ENCODE data around the gene MAP7. TPM values are rescaled to one million over a fixed set of nuclear protein-coding genes. Genes with fewer than 3 reads are reported as not detected.

Gene MAP7
- total and polyA plus RNA-seq, 9 of the 15 experiments (the other 6 are each of a cell fraction or from before 2014, with no cell fraction given), result 0.76 to 7.7 (median 3.9) TPM

DNA sequence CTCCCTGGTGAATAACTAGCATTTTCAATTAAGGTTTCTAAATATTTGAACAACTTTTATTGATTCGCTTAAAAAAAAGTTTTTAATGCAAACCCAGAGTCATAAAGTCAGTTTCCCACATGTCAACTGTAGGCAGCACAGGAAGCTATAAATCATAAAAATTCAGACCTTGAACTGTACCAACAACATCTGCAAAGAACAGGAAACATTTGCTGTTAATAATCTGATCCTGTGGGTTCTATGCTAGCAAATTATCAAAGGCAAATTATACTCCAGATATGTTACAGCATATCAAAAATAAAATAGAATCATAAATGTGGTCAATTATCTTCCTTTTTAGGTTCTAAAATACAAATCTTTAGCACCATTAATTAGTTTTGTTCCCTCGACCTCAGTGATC lies 16.6 kb upstream of the MAP7 start (continued):
- TF ChIP-seq ZNF589 (CRISPR knock-in tag; IDR thresholded peaks at IDR 0.05; ENCODE audit: low read depth) (peak; percentile 81), NR2C2 (CRISPR knock-in tag; IDR thresholded peaks at IDR 0.05) (no peak), NR2C2 (tag; IDR thresholded peaks at IDR 0.05) (0 out of 2 replicates have a peak, but pooled peaks have one; percentile 8), MCM7 (IDR thresholded peaks at IDR 0.05) (no peak), CREBBP (IDR thresholded peaks at IDR 0.05; ENCODE audit: low read depth, low read length) (no peak), ZNF311 (CRISPR knock-in tag; IDR thresholded peaks at IDR 0.05) (peak; percentile 39; the same call in 1 of the 2 replicates), ZNF263 (CRISPR knock-in tag; IDR thresholded peaks at IDR 0.05; ENCODE audit: borderline replicate concordance) (no peak)
- TF ChIP-seq, protein P1, sequence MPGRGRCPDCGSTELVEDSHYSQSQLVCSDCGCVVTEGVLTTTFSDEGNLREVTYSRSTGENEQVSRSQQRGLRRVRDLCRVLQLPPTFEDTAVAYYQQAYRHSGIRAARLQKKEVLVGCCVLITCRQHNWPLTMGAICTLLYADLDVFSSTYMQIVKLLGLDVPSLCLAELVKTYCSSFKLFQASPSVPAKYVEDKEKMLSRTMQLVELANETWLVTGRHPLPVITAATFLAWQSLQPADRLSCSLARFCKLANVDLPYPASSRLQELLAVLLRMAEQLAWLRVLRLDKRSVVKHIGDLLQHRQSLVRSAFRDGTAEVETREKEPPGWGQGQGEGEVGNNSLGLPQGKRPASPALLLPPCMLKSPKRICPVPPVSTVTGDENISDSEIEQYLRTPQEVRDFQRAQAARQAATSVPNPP (IDR thresholded peaks at IDR 0.05; ENCODE audit: borderline replicate concordance, insufficient read depth, insufficient read length), result no peak
- TF ChIP-seq, protein P2, sequence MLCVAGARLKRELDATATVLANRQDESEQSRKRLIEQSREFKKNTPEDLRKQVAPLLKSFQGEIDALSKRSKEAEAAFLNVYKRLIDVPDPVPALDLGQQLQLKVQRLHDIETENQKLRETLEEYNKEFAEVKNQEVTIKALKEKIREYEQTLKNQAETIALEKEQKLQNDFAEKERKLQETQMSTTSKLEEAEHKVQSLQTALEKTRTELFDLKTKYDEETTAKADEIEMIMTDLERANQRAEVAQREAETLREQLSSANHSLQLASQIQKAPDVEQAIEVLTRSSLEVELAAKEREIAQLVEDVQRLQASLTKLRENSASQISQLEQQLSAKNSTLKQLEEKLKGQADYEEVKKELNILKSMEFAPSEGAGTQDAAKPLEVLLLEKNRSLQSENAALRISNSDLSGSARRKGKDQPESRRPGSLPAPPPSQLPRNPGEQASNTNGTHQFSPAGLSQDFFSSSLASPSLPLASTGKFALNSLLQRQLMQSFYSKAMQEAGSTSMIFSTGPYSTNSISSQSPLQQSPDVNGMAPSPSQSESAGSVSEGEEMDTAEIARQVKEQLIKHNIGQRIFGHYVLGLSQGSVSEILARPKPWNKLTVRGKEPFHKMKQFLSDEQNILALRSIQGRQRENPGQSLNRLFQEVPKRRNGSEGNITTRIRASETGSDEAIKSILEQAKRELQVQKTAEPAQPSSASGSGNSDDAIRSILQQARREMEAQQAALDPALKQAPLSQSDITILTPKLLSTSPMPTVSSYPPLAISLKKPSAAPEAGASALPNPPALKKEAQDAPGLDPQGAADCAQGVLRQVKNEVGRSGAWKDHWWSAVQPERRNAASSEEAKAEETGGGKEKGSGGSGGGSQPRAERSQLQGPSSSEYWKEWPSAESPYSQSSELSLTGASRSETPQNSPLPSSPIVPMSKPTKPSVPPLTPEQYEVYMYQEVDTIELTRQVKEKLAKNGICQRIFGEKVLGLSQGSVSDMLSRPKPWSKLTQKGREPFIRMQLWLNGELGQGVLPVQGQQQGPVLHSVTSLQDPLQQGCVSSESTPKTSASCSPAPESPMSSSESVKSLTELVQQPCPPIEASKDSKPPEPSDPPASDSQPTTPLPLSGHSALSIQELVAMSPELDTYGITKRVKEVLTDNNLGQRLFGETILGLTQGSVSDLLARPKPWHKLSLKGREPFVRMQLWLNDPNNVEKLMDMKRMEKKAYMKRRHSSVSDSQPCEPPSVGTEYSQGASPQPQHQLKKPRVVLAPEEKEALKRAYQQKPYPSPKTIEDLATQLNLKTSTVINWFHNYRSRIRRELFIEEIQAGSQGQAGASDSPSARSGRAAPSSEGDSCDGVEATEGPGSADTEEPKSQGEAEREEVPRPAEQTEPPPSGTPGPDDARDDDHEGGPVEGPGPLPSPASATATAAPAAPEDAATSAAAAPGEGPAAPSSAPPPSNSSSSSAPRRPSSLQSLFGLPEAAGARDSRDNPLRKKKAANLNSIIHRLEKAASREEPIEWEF (CRISPR knock-in tag; IDR thresholded peaks at IDR 0.05), result no peak
